HepG2 (cell line): ENCODE results near the gene PPRC1.
"Not testable (repeated sequence)": the region's sequence is repeated elsewhere in the genome, so short reads cannot be mapped to it uniquely, and the experiment has no call there.

ENCODE experiments used
- CBX2 ChIP-seq, 2 experiments: fragments of 200-600 bp in 1 of 2; sonication (generic); formaldehyde crosslinking in 1 of 2; IDR thresholded peaks; 2 replicates each; pipeline versions ENCODE4 v1.7.0 to v1.8.1; 2018 to 2022; ENCODE audit warnings: low read depth in 2 of 2, low read length in 1 of 2, mild to moderate bottlenecking in 1 of 2, missing genetic modification reagents in 1 of 2
- CTCF ChIP-seq: sonication (generic); formaldehyde crosslinking; IDR thresholded peaks from 2 replicates; pipeline ENCODE4 v1.5.0; 2020; ENCODE audit warnings: mild to moderate bottlenecking, missing genetic modification reagents, moderate library complexity
- EP300 ChIP-seq, 3 experiments: sonication (generic) in 1 of 3; formaldehyde crosslinking in 1 of 3; IDR thresholded peaks; 2 replicates each; pipeline versions ENCODE4 v1.5.1 to v1.6.1; 2011 to 2020; ENCODE audit warnings: low read depth in 2 of 3, low read length in 2 of 3, borderline replicate concordance in 1 of 3, improper control_type of control experiment in 1 of 3, mild to moderate bottlenecking in 1 of 3, missing genetic modification reagents in 1 of 3, moderate library complexity in 1 of 3
- EZH2 ChIP-seq: conservative IDR thresholded peaks from 2 replicates; pipeline ENCODE4 v1.6.1; 2012; ENCODE audit warnings: mild to moderate bottlenecking, low read depth, low read length, moderate library complexity
- MAZ ChIP-seq, 2 experiments: sonication (generic) in 1 of 2; formaldehyde crosslinking in 1 of 2; IDR thresholded peaks; 2 replicates each; pipeline versions ENCODE4 v1.5.0 to v1.6.1; 2012 to 2020; ENCODE audit warnings: low read depth in 2 of 2, mild to moderate bottlenecking in 2 of 2, borderline replicate concordance in 1 of 2, improper control_type of control experiment in 1 of 2, low read length in 1 of 2, missing genetic modification reagents in 1 of 2, moderate library complexity in 1 of 2
- NFE2L1 ChIP-seq: sonication (generic); formaldehyde crosslinking; IDR thresholded peaks from 2 replicates; pipeline ENCODE4 v1.4.0; 2020; ENCODE audit warnings: missing genetic modification reagents, mild to moderate bottlenecking, borderline replicate concordance
- POLR2A ChIP-seq, 2 experiments: IDR thresholded peaks; 2 replicates each; pipeline ENCODE4 v1.6.1; 2011; ENCODE audit warnings: low read depth in 2 of 2, low read length in 2 of 2, mild to moderate bottlenecking in 1 of 2, moderate library complexity in 1 of 2; ENCODE audit not compliant: insufficient read depth in 1 of 2
- SP4 ChIP-seq: sonication (generic); formaldehyde crosslinking; IDR thresholded peaks from 2 replicates; pipeline ENCODE4 v1.8.1; 2023; ENCODE audit warnings: mild to moderate bottlenecking, missing genetic modification reagents
- TEAD2 ChIP-seq: sonication (generic); formaldehyde crosslinking; IDR thresholded peaks from 2 replicates; pipeline ENCODE4 v1.9.0; 2021; ENCODE audit warnings: missing genetic modification reagents
- ZBTB33 ChIP-seq: sonication (generic); formaldehyde crosslinking; IDR thresholded peaks from 2 replicates; pipeline ENCODE4 v1.4.0; 2020; ENCODE audit warnings: missing genetic modification reagents
- ZFX ChIP-seq: sonication (generic); formaldehyde crosslinking; IDR thresholded peaks from 2 replicates; pipeline ENCODE4 v1.4.0; 2020; ENCODE audit warnings: mild to moderate bottlenecking, low read depth, missing genetic modification reagents, moderate library complexity
- ZNF263 ChIP-seq: sonication (generic); formaldehyde crosslinking; IDR thresholded peaks from 2 replicates; pipeline ENCODE4 v1.4.0; 2020; ENCODE audit warnings: missing genetic modification reagents
- ZNF800 ChIP-seq: sonication (generic); formaldehyde crosslinking; IDR thresholded peaks from 2 replicates; pipeline ENCODE4 v1.4.0; 2020; ENCODE audit warnings: missing genetic modification reagents

GRCh38 chr10:102188941-102189898 lies 56.4 kb downstream of the PPRC1 start:
- TF ChIP-seq MAZ (IDR thresholded peaks at IDR 0.05; ENCODE audit: borderline replicate concordance, low read depth, low read length); MAZ (CRISPR knock-in tag; IDR thresholded peaks at IDR 0.05; ENCODE audit: low read depth); CTCF (CRISPR knock-in tag); NFE2L1 (CRISPR knock-in tag); EZH2; CBX2 (IDR thresholded peaks at IDR 0.05; ENCODE audit: low read depth, low read length); CBX2 (CRISPR knock-in tag; IDR thresholded peaks at IDR 0.05; ENCODE audit: low read depth); ZBTB33; EP300 (IDR thresholded peaks at IDR 0.05; ENCODE audit: low read depth in 2 of 2, low read length in 2 of 2); EP300 (CRISPR knock-in tag; IDR thresholded peaks at IDR 0.05; ENCODE audit: borderline replicate concordance); POLR2A (IDR thresholded peaks at IDR 0.05; ENCODE audit: insufficient read depth in 1 of 2, low read depth in 2 of 2, low read length in 2 of 2); TEAD2 (CRISPR knock-in tag); SP4; ZNF263 (CRISPR knock-in tag); ZFX (CRISPR knock-in tag); ZNF800 (CRISPR knock-in tag): not testable (repeated sequence)
